ENCODE data around the gene FRMD4A.

DNA sequence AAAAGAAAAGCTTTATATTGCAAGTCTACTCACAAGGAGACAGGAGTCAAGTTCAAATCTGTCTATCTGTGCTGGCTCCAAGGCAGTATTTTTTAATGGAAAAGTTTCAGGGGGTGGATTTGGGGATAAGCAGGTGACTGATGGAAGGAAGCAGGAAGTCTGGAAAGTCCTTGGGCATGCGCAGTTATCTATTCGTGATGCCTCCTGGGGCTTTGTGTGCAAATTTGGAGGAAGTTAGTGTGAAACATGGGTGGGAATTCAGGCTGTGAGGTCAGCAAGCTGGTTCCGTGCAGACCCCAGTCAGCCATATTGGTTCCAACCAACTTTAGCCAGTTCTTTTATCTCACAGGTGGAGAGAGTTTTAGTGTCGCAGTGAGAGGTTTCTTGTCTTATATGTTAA is 140.0 kb downstream of the FRMD4A start:
- TF ChIP-seq, protein P1, sequence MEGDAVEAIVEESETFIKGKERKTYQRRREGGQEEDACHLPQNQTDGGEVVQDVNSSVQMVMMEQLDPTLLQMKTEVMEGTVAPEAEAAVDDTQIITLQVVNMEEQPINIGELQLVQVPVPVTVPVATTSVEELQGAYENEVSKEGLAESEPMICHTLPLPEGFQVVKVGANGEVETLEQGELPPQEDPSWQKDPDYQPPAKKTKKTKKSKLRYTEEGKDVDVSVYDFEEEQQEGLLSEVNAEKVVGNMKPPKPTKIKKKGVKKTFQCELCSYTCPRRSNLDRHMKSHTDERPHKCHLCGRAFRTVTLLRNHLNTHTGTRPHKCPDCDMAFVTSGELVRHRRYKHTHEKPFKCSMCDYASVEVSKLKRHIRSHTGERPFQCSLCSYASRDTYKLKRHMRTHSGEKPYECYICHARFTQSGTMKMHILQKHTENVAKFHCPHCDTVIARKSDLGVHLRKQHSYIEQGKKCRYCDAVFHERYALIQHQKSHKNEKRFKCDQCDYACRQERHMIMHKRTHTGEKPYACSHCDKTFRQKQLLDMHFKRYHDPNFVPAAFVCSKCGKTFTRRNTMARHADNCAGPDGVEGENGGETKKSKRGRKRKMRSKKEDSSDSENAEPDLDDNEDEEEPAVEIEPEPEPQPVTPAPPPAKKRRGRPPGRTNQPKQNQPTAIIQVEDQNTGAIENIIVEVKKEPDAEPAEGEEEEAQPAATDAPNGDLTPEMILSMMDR (IDR thresholded peaks at IDR 0.05): no peak
- no peak for TF ChIP-seq POLR2A (IDR thresholded peaks at IDR 0.05)
- no peak for TF ChIP-seq POLR2AphosphoS5 (IDR thresholded peaks at IDR 0.05)
